Stimulated activated CD4-positive, alpha-beta T cell treated with anti-CD3 and anti-CD28 coated beads, Interleukin-15, amount 100 ng/mL, for 48 hours (primary cell): ENCODE results near the gene CDH4.

Experiments used
- DNase-seq, 2 donors: peaks; one replicate each; pipeline ENCODE4 v3.0.0-alpha.2; 2020; ENCODE audit warnings: low read depth in 2 of 2

Gene CDH4

GRCh38 chr20:61915101-61915500, 663.0 kb downstream of the CDH4 start:
- no peak for DNase-seq

- no peak for DNase-seq
Observed at GRCh38 chr20:61916318-61916891, 664.3 kb downstream of the CDH4 start.

DNA sequence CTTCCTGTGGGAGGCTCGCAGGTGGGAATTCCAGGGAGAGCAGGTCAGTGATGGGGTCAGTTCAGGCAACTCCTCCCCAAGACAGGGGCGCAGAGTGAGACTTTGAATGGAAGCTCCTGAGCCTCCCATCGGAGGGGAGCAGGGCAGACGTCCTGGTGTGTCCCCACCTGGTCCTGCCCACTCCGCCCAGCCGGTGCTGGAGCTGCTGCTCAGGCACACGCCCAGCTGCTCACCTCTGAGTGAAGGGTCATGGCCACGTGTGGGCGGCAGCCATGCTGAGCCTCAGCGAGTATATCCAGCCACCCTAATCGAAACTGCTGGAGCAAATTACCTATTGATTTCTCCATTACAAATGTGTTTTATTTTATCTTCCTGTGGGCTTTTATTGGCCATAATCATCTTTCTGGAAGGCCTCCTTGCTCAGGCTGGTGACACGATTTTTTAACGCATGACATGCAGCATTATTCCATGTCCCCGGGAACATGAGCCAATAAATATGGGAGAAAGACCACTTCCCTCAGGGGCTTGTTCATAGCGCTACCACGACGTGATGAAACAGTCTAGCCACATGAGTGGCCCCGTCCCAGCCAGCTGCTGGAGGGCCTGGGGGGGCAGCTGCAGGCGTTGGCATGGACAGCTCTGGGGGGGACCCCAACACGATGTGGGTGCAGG, 665.5 kb downstream of the CDH4 start:
- no peak for DNase-seq

- DNase-seq: no peak
Observed at GRCh38 chr20:61918548-61918947, 666.5 kb downstream of the CDH4 start.

- no peak for DNase-seq
Observed at GRCh38 chr20:61919239-61919638, 667.2 kb downstream of the CDH4 start.

- DNase-seq: no peak
Observed at GRCh38 chr20:61919675-61920365, 667.8 kb downstream of the CDH4 start.

DNA sequence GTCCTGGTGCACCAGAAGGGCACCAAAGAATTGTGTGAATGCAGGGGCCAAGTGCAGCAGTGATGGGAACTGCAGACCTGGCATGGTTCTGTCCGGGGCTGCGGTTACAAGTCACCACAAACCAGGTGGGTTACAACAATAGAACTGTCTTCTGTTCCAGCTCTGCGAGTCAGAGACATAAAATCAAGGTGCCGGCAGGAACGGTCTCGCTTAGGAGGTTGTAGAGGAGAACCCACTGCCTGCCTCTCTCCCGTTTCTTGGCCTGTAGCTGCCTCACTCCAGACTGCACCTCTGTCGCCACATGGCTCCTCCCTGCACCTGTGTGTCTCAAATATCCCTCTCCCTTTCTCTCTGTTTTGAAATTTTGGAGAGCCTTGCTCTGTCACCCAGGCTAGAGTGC, 670.4 kb downstream of the CDH4 start:
- DNase-seq: no peak

DNA sequence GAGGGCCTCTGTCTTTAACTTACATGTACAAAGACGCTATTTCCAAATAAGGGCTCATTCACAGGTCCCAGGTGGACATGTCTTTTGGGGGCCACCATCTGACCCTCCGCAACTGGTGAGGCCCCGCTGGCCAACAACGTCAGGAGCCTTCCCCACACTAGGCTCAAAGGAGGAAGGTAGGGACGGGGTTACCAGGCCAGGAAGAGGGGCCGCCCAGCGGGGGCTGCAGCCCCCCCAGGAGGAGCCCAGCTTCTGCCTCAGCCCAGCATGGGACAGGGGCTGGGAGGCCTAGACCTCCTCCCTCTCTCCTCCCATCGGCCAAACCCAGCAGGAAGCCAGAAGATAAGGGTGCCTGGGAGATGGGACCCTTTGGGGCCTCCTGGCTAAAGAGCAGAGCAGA, 670.9 kb downstream of the CDH4 start:
- DNase-seq: no peak

DNA sequence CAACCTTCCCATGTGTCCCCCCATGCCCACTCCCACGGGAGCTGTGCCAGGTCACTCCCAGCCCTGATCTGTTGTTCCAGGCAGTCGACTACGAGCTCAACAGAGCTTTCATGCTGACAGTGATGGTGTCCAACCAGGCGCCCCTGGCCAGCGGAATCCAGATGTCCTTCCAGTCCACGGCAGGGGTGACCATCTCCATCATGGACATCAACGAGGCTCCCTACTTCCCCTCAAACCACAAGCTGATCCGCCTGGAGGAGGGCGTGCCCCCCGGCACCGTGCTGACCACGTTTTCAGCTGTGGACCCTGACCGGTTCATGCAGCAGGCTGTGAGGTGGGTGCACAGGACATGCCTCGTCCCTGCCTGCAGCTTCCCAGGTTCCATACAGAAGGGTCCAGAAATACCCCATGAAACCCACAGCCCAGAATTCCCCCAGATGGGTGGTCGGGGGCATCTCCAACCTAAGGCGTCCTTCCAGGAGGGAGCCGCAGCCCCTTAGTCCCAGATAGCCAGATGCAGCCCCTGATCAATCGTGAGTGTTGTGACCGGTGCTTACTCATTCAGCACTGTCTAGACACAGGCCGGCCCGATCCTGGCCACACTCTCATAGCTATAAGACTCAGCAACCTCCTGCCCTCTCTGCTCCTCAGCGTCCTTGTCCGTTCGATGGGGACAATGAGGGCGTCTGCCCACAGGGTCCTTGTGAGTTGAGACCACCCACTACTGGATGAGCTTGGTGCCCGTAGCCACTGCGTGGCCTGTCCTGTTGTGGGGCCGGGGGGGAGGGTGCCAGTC, 671.5 kb downstream of the CDH4 start:
- DNase-seq: no peak

- no peak for DNase-seq
Observed at GRCh38 chr20:61924211-61924857, 672.3 kb downstream of the CDH4 start.

DNA sequence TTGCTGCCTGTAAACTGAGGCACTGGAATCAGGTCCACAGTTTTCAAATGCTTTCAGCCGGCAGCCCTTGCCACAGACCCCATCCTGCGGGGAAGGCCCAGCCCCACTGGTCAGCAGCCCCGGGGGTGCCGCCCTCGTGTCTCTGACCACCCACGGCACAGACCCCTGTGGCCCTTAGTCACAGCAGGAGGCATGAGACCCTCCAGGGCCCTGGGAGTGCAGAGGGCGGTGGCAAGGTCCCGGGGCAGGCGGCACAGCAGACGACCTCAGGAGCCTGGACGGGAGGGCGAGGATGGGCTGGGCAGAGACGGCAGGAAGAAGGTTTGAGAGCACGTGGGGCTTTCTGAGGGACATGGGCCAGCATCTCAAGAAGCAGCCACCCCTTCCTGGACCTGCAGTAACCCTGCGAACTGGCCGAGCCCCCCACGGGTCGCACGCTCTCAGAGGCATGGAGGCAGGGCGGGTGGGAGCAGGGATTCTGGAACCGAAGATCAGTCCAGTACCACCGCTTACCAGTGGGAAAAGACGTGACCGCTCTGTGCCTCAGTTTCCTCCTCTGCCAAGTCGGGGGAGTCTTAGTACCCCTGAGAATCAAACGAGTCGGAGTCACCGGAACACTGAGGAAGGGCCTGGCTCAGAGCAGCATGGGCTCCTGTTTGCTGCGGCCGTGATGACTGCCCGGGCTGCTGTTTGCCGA, 672.9 kb downstream of the CDH4 start:
- no peak for DNase-seq

GRCh38 chr20:61925555-61926252, 673.6 kb downstream of the CDH4 start:
- no peak for DNase-seq

DNA sequence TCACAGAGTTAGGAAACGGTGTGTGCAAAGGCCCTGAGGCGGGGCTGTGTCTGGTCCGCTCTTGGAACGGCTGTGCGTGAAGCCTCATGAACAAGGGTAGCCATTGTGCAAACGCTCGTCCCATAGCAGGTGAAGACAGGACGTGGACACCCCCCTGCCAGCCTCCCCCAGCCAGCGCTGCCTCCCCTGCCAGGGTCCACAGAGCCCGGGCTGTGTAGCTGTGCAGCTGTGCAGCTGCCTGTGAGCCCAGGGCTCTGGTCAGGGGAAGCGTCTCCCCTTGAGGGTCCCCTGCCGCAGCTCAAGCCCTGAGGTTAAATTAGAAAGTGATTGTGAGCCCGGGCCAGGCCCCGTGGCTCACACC, 674.2 kb downstream of the CDH4 start:
- no peak for DNase-seq

GRCh38 chr20:61926796-61927192, 674.7 kb downstream of the CDH4 start:
- DNase-seq: no peak

DNA sequence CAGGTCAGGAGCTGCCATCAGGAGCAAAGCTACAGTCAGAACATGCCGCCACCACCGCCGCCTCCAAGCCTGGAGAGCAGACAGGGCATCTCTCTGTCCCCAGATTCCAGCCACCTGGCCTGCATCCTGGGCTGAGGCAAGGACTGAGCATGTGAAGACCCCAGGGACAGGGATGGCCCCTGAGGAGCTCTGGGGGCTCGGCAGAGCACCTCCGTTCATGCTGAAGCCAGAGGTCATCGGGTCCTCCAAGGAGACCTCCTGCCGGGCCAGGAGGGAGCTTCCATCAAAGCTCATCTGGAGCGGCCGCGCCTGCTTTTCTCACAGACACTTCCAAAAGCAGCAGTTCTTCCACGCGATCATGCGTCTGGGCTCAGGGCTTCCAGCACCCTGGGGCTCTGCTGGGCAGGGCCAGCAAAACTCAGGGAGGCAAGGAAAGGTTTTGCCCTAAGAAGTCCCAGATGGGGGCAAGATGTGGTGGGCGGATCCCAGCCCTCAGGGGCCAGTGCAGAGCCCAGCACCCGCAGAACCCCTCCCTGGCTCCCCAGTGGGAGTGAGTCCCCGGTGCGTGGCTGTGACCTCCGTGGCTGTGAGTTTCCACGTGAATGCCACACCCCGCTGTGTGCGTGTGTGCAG, 675.2 kb downstream of the CDH4 start:
- DNase-seq: no peak

GRCh38 chr20:61927826-61928541, 675.9 kb downstream of the CDH4 start:
- no peak for DNase-seq

- DNase-seq: no peak
Observed at GRCh38 chr20:61929561-61929960, 677.5 kb downstream of the CDH4 start.

DNA sequence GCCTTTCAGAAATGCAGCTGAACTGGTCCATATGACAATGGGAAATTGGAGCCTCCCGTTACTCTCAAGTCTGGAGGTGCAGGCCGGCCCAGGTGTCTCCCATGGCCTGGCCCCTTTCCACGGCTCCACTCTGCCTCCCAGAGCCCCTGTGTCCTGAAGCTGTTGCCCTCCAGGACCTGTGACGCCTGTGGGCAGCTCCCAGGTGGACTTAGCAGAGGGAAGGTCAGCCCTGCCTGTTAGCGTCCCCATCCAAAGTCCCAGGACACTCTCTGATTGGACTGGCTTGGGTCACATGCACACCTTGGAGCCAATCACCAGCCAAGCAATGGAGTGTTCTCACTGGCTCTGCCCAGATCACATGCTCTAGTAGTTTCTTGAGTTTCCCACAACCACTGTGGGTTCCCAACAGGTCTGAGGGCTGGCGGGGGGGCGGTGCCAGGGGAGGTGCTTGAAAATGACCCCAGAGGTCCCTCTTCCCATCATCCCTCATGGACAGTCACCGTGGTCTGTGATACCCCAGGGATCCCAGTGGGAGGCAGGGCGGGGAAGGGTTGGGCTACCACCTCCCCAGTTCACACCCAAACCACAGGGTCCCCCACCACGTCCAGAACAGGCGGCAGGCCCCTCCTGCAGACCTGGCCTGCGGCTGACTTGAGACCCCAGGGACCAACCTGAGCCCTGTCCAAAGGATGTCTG, 678.1 kb downstream of the CDH4 start:
- no peak for DNase-seq
